KMS-11 (cell line): Measurements from ENCODE around the gene SNX33.

ENCODE experiments used
- H2AFZ ChIP-seq: fragments of 200-600 bp; sonication (generic); 2 replicates; pipeline ENCODE4 v1.6.1; 2016; ENCODE audit warnings: antibody characterized with exemption, mixed run types, low read depth
- H3K27ac ChIP-seq: fragments of 200-600 bp; sonication (generic); 2 replicates; pipeline ENCODE4 v1.6.1; 2016; ENCODE audit warnings: mild to moderate bottlenecking, mixed run types
- H3K27me3 ChIP-seq: fragments of 200-600 bp; sonication (generic); 2 replicates; pipeline ENCODE4 v1.6.1; 2017; ENCODE audit warnings: mild to moderate bottlenecking, low read depth, mixed run types, moderate library complexity; ENCODE audit not compliant: insufficient read depth
- H3K36me3 ChIP-seq: fragments of 200-600 bp; sonication (generic); 2 replicates; pipeline ENCODE4 v1.6.1; 2017; ENCODE audit warnings: mild to moderate bottlenecking, mixed run types; ENCODE audit not compliant: insufficient read depth
- H3K4me1 ChIP-seq: fragments of 200-600 bp; sonication (generic); 2 replicates; pipeline ENCODE4 v1.6.1; 2016; ENCODE audit warnings: mild to moderate bottlenecking, low read depth, mixed run types; ENCODE audit not compliant: poor library complexity, severe bottlenecking
- H3K4me2 ChIP-seq: fragments of 200-600 bp; sonication (generic); 2 replicates; pipeline ENCODE4 v1.7.0; 2016; ENCODE audit warnings: mild to moderate bottlenecking, mixed run types
- H3K4me3 ChIP-seq: fragments of 200-600 bp; sonication (generic); IDR thresholded peaks from 2 replicates; pipeline ENCODE4 v1.6.1; 2017; ENCODE audit warnings: low read depth, low read length, mixed read lengths; ENCODE audit not compliant: insufficient read depth
- H3K79me2 ChIP-seq: fragments of 200-600 bp; sonication (generic); 2 replicates; pipeline ENCODE4 v1.6.1; 2016; ENCODE audit warnings: low read depth, mixed run types; ENCODE audit not compliant: insufficient read depth
- H3K9ac ChIP-seq: fragments of 200-600 bp; sonication (generic); 2 replicates; pipeline ENCODE4 v1.6.1; 2016; ENCODE audit warnings: mild to moderate bottlenecking, mixed run types
- H4K20me1 ChIP-seq: fragments of 200-600 bp; sonication (generic); 2 replicates; pipeline ENCODE4 v1.6.1; 2016; ENCODE audit warnings: mild to moderate bottlenecking, mixed run types; ENCODE audit not compliant: insufficient read depth
- TF ChIP-seq, protein P1 (sequence below): fragments of 200-600 bp; sonication (generic); conservative IDR thresholded peaks from 2 replicates; pipeline ENCODE4 v1.6.1; 2017; ENCODE audit warnings: low read depth, mild to moderate bottlenecking, antibody characterized with exemption, low read length, moderate library complexity, mixed read lengths

Gene SNX33

DNA sequence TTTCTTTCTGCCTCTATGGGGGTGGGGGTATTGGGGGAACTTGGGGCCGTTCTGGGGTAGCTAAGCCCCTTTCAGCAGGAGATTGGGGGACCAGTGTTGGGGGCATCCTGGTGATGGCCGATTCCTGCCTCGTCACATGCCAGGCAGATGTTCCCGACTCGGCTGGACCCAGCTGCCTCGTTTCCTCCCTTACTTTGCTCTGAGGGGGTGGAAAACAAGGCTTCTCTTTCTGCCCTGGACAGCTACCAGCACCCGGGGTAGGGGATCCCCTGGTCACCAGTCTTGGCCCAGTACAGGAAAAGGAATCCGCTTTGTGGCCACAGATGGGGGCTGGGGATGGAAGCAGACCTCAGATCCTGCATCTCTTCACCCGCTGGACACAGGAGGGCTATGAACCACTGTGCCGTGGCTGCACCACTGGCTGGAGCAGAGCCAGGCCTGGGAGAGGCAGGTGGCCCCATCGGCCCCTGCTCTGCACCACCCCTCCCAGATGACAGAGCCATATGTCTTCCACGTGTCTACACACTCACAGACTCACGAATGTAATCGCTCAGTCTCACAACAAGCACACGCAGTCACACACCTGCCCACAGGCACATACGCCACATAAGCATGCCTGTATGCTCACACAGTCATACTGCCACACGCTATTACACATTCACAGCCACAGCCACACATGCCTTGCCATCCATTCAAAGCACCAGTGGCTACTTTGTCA lies 12.4 kb downstream of the SNX33 start:
- Histone ChIP-seq H4K20me1 (no peaks in the 10 kb centered on the region), H3K36me3 (no peaks in the 10 kb centered on the region), H2AFZ (no peak overlapping the region), H3K4me2 (no peak overlapping the region), H3K4me3 (no peak overlapping the region), H3K27me3 (no peaks in the 10 kb centered on the region), H3K27ac (no peak overlapping the region), H3K4me1 (no peaks in the 10 kb centered on the region), H3K79me2 (no peaks in the 10 kb centered on the region), H3K9ac (no peak overlapping the region)
- TF ChIP-seq, protein P1, sequence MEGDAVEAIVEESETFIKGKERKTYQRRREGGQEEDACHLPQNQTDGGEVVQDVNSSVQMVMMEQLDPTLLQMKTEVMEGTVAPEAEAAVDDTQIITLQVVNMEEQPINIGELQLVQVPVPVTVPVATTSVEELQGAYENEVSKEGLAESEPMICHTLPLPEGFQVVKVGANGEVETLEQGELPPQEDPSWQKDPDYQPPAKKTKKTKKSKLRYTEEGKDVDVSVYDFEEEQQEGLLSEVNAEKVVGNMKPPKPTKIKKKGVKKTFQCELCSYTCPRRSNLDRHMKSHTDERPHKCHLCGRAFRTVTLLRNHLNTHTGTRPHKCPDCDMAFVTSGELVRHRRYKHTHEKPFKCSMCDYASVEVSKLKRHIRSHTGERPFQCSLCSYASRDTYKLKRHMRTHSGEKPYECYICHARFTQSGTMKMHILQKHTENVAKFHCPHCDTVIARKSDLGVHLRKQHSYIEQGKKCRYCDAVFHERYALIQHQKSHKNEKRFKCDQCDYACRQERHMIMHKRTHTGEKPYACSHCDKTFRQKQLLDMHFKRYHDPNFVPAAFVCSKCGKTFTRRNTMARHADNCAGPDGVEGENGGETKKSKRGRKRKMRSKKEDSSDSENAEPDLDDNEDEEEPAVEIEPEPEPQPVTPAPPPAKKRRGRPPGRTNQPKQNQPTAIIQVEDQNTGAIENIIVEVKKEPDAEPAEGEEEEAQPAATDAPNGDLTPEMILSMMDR, result no peak

DNA sequence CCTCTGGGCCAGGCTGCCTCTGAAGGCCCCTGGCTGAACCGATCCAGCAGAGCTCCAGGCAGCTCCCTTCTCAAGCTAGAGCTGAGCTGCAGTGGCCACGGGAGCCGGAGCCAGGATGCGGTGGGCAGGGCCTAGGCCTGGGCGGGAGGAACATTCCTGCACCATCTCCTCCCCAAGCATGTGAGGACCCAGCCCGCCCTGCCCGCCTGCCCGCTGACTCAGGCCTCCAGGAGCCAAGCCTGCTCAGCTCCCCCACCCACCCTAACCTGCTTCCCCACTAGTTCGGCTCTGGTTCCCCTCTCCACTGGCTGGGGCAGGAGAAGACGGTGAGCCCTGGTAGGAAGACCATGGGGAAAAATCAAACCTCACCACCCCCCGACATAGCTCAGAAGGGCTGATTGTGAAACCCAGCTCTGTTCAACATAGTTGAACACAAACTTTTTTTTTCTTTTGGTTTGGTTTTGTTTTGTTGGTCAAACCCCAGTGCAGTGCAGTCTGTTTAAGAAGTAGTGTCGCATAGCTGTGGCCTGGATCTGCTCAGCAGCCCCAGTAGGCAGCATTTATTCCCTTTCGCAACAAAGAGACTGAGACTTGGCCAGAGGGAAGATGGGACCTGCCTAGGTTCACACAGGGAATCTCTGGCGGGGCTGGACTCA lies 13.5 kb downstream of the SNX33 start:
- Histone ChIP-seq H2AFZ (no peak overlapping the region), H3K79me2 (no peaks in the 10 kb centered on the region), H3K27ac (no peak overlapping the region), H3K4me2 (no peak overlapping the region), H3K4me1 (no peaks in the 10 kb centered on the region), H3K36me3 (no peaks in the 10 kb centered on the region), H3K4me3 (no peak overlapping the region), H3K27me3 (no peaks in the 10 kb centered on the region), H4K20me1 (no peaks in the 10 kb centered on the region), H3K9ac (no peak overlapping the region)
- TF ChIP-seq, protein P1, result no peak

DNA sequence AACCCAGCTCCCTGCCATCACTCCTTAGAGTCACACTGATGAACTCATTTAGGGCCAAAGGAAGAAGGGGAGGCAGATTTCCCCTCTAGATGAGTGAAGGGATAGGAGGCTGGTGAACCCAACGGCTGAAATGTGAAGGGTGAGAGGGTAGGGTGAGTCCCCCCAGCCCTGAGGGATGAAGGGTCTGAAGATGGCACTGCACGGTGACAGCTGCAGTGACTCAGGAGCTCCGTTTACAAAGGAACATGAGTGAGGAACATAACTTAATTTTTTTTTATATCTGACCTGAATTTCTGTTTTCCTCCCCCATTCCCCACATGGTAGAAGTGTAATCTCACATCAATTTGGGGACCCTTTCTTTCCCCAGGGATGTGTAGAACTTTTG lies 14.0 kb downstream of the SNX33 start:
- Histone ChIP-seq H3K36me3 (no peaks in the 10 kb centered on the region), H3K4me3 (no peak overlapping the region), H2AFZ (no peak overlapping the region), H4K20me1 (no peaks in the 10 kb centered on the region), H3K79me2 (no peaks in the 10 kb centered on the region), H3K27me3 (no peaks in the 10 kb centered on the region), H3K4me2 (no peak overlapping the region), H3K27ac (no peak overlapping the region), H3K4me1 (no peaks in the 10 kb centered on the region), H3K9ac (no peak overlapping the region)
- TF ChIP-seq, protein P1, result no peak

DNA sequence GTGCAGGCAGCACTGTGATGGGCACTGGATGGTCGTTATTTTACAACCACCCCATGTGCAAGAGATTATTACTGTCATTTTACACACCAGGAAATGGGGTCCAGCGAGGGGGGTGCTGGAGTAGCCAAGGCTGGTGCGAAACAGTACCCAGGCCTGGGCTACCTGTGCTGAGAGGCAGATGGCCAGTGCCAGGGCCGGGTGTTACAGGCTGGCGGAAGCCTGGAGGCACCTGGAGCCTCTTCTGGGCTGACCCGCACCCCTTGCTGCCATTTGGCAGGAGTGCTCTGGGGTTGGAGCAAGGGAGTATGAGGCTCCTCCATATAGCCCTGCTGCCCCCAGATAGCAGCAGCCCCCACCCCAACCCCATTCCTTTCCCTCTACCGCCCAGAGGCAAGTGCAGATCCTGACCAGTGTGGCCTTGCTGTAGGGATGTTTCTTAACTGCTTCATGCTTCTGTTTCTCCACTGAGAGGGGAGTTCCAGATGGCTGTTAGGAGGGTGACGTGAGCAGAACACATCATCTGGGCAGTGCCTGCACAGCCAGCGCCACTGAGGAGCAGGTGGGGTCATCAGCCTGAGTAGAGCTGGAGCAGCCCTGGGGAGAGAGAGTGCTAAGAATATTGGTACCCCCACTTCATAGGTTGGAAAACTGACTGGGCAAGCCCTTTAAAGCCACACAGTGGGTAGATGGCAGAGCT lies 15.3 kb downstream of the SNX33 start:
- Histone ChIP-seq H3K36me3 (no peaks in the 10 kb centered on the region), H2AFZ (no peak overlapping the region), H3K4me3 (no peak overlapping the region), H3K27ac (no peak overlapping the region), H3K79me2 (no peaks in the 10 kb centered on the region), H3K4me2 (no peak overlapping the region), H3K27me3 (no peaks in the 10 kb centered on the region), H3K9ac (no peak overlapping the region), H4K20me1 (no peaks in the 10 kb centered on the region), H3K4me1 (no peaks in the 10 kb centered on the region)
- TF ChIP-seq, protein P1, result no peak
